ENCODE measurements around the gene CCDC40.

DNA sequence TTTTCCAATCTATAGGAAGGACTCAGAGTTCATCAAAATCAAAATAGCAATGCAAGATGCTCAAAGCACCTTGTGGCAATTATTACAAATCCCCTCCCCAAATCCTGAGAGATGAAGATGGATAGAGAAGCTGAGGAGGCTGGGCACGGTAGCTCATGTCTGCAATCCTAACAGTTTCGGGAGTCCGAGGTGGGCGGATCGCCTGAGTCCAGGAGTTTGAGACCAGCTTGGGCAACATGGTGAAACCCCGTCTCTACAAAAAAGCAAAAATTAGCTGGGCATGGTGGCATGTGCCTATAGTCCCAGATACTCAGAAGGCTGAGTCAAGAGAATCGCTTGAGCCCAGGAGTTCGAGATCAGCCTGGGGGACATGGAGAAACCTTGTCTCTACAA is 9.4 kb upstream of the CCDC40 start:
- TF ChIP-seq, protein P1, sequence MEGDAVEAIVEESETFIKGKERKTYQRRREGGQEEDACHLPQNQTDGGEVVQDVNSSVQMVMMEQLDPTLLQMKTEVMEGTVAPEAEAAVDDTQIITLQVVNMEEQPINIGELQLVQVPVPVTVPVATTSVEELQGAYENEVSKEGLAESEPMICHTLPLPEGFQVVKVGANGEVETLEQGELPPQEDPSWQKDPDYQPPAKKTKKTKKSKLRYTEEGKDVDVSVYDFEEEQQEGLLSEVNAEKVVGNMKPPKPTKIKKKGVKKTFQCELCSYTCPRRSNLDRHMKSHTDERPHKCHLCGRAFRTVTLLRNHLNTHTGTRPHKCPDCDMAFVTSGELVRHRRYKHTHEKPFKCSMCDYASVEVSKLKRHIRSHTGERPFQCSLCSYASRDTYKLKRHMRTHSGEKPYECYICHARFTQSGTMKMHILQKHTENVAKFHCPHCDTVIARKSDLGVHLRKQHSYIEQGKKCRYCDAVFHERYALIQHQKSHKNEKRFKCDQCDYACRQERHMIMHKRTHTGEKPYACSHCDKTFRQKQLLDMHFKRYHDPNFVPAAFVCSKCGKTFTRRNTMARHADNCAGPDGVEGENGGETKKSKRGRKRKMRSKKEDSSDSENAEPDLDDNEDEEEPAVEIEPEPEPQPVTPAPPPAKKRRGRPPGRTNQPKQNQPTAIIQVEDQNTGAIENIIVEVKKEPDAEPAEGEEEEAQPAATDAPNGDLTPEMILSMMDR (IDR thresholded peaks at IDR 0.05) = no peak
- TF ChIP-seq POLR2A (IDR thresholded peaks at IDR 0.05) = no peak

Data from heart left ventricle (tissue), 13 donors.